ENCODE results near the gene CLN3.
"Not testable (repeated sequence)": the region's sequence is repeated elsewhere in the genome, so short reads cannot be mapped to it uniquely, and the experiment has no call there.

Gene CLN3

DNA sequence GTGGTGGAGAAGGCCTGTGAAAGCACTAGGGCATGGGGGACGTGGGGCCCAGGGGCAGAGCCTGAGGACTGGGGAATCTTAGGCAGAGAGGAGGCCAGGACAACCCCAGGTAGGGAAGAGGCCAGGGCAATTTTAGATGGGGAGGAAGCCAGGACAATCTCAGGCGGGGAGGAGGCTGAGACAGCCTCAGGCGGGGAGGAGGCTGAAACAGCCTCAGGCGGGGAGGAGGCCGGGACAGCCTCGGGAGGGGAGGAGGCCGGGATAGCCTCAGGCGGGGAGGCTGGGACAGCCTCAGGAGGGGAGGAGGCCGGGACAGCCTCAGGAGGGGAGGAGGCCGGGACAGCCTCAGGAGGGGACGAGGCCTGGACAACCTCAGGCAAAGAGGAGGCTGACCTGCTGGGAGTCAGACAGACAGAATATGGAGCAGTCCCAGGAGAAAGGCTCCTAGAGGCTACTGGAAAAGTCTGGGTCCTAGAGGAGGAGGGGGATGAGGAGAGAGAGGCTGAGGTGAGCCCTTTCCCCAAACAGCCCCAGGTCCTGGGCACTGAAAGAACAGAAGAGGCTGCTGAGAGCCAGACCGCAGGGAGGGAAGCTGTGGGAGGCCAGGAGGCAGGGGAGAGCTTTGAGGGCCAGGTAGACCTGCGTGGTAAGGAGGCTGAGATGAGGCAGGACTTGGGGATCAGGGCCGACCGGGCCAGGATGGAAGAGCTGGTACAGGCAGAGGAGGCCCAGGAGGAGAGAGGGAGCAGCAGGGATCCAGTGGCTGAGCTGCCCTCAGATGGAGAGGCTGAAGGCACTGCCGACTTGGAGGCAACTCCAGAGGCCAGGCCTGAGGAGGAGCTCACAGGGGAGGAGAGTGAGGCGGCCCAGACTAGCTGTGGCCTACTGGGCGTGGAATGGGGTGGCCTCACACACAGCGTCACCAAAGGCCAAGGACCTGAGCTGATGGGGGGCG, 4.2 kb upstream of the CLN3 start:
- H3K27me3 ChIP-seq (ENCODE audit: control insufficient read depth, insufficient read depth, low read length): no peaks in the 10 kb centered on the region
- no peak overlapping the region for H3K27ac ChIP-seq (ENCODE audit: low read depth, low read length)
- H3K4me3 ChIP-seq (ENCODE audit: low read length): peak overlapping the region; percentile 35
- no peaks in the 10 kb centered on the region for H3K4me1 ChIP-seq (ENCODE audit: control insufficient read depth, insufficient read depth, low read length)
- H3K9ac ChIP-seq (ENCODE audit: low read length): peak overlapping the region; percentile 17
- no peaks in the 10 kb centered on the region for H3K36me3 ChIP-seq (ENCODE audit: control insufficient read depth, insufficient read depth, low read length)

DNA sequence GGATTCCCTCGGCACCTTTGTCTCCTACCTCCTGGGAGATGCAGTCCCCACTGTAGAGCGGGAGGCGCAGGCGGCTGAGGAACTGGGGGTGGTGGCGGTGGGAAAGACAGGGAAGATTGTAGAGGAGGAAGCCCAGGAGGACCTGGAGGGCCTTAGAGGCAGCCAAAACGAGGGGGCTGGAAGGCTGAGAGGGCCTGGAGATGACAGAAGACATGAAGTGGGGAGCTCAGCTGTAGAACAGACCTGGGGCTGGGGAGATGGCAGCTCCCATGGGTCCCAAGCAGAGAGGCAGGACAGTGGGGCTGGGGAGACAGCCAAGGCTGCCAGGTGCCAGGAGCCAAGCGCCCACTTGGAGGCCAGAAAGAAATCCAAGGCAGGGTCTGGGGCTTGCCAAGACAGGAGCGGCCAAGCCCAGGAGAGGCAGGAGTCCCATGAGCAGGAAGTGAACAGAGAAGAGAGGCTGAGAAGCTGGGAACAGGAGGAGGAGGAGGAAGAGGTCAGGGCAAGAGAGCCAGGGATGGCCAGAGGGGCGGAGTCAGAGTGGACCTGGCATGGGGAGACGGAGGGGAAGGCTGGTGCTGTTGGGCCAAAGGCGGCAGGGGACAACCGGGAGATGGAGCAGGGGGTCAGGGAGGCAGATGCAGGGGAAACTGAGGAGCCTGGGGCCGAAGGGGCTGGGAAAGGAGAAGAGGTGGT, 3.4 kb upstream of the CLN3 start:
- peak overlapping the region; percentile 7 for H3K9ac ChIP-seq (ENCODE audit: low read length)

GRCh38 chr16:28494121-28494851, 2.4 kb upstream of the CLN3 start, which contains the start of gene APOBR:
TSS of gene APOBR (plus strand) at chr16:28494643. CDS start at chr16:28494682, 39 bp downstream.
- Histone ChIP-seq H3K27ac (ENCODE audit: low read depth, low read length) (peak within 1 kb of the TSS; percentile 16), H3K27me3 (ENCODE audit: control insufficient read depth, insufficient read depth, low read length) (no peaks in the 10 kb centered on the region), H3K9ac (ENCODE audit: low read length) (peak within 1 kb of the TSS; percentile 22), H3K4me3 (ENCODE audit: low read length) (peak within 1 kb of the TSS; percentile 27), H3K36me3 (ENCODE audit: control insufficient read depth, insufficient read depth, low read length) (peaks cover 1% of the 10 kb centered on the region), H3K4me1 (ENCODE audit: control insufficient read depth, insufficient read depth, low read length) (no peaks in the 10 kb centered on the region)

More for the DNA sequence above, 3.4 kb upstream of the CLN3 start:
- no peak overlapping the region for H3K27ac ChIP-seq (ENCODE audit: low read depth, low read length)
- no peaks in the 10 kb centered on the region for H3K4me1 ChIP-seq (ENCODE audit: control insufficient read depth, insufficient read depth, low read length)
- H3K27me3 ChIP-seq (ENCODE audit: control insufficient read depth, insufficient read depth, low read length): no peaks in the 10 kb centered on the region
- H3K36me3 ChIP-seq (ENCODE audit: control insufficient read depth, insufficient read depth, low read length): no peaks in the 10 kb centered on the region
- H3K4me3 ChIP-seq (ENCODE audit: low read length): peak overlapping the region; percentile 27

GRCh38 chr16:28492511-28492910, 637 bp upstream of the CLN3 start:
- H3K36me3 ChIP-seq (ENCODE audit: control insufficient read depth, insufficient read depth, low read length): peaks cover 11% of the 10 kb centered on the region
- no peaks in the 10 kb centered on the region for H3K4me1 ChIP-seq (ENCODE audit: control insufficient read depth, insufficient read depth, low read length)
- H3K27ac ChIP-seq (ENCODE audit: low read depth, low read length): peak overlapping the region; percentile 99
- H3K9ac ChIP-seq (ENCODE audit: low read length): no peak overlapping the region
- no peaks in the 10 kb centered on the region for H3K27me3 ChIP-seq (ENCODE audit: control insufficient read depth, insufficient read depth, low read length)
- peak overlapping the region; percentile 100 for H3K4me3 ChIP-seq (ENCODE audit: low read length)

DNA sequence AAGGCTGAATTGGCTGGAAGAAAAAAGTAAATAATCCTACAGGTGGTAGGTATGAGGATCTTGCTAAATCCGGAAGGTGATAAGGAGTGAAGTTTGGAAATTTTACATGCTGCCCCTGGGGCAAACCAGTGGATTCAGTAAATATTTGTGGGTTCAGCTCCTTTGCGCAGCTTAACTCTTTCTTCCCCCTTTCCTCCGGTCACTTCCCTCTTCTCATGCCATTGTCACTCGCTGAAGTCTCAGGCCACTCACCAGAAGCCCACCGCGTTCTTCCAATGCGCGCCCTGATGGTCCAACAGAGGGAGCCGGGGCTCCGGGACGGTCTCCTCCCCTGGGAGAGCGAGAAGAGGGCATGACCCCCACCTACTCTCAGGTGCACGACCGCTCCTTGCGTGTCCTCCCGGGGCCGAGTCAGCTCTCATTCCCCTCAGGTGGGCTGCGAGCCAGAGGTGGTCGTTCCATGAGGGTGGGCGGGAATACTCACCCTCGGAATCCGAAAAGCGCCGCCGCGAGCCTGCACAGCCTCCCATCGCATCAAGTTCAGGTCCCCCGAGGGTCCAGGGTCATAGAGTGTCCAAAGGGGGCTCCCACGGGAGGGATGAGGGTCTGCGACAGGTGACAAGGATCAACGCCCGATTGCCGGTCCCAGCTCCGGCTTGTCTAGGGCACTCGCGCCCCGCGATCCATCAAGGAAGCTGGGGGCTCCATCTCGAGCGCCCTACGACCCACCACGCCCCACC, 474 bp downstream of the CLN3 start:
- peak overlapping the region; percentile 94 for H3K9ac ChIP-seq (ENCODE audit: low read length)
- no peaks in the 10 kb centered on the region for H3K27me3 ChIP-seq (ENCODE audit: control insufficient read depth, insufficient read depth, low read length)
- H3K27ac ChIP-seq (ENCODE audit: low read depth, low read length): peak overlapping the region; percentile 99
- H3K4me3 ChIP-seq (ENCODE audit: low read length): peak overlapping the region; percentile 100
- H3K36me3 ChIP-seq (ENCODE audit: control insufficient read depth, insufficient read depth, low read length): peaks cover 13% of the 10 kb centered on the region
- H3K4me1 ChIP-seq (ENCODE audit: control insufficient read depth, insufficient read depth, low read length): no peaks in the 10 kb centered on the region

DNA sequence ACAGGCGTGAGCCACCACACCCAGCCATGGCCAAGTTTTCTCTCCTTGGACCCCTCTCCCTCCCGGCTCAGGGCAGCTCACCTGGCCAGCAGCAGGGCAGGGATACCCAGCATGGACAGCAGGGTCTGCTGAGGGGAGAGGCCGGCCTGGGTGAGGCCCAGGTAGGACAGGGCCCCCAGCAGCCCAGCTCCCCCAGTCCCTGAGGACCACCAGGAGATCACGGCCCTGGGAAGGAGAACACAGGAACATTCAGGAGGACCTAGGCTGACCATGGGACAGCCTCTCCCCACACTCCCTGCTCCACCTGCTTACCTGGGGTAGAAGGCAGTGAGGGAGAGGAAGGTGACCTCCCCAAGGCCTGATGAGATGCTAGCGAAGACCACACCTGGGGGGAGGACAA, 5.6 kb downstream of the CLN3 start:
- H3K9ac ChIP-seq (ENCODE audit: low read length): no peak overlapping the region
- H3K4me1 ChIP-seq (ENCODE audit: control insufficient read depth, insufficient read depth, low read length): no peaks in the 10 kb centered on the region
- no peak overlapping the region for H3K4me3 ChIP-seq (ENCODE audit: low read length)
- no peaks in the 10 kb centered on the region for H3K27me3 ChIP-seq (ENCODE audit: control insufficient read depth, insufficient read depth, low read length)
- peaks cover 28% of the 10 kb centered on the region for H3K36me3 ChIP-seq (ENCODE audit: control insufficient read depth, insufficient read depth, low read length)
- no peak overlapping the region for H3K27ac ChIP-seq (ENCODE audit: low read depth, low read length)

GRCh38 chr16:28483361-28483760, 8.5 kb downstream of the CLN3 start:
- not testable (repeated sequence) for H3K27ac ChIP-seq (ENCODE audit: low read depth, low read length); H3K4me3 ChIP-seq (ENCODE audit: low read length); H3K4me1 ChIP-seq (ENCODE audit: control insufficient read depth, insufficient read depth, low read length); H3K27me3 ChIP-seq (ENCODE audit: control insufficient read depth, insufficient read depth, low read length); H3K9ac ChIP-seq (ENCODE audit: low read length)
- peaks cover 25% of the 10 kb centered on the region for H3K36me3 ChIP-seq (ENCODE audit: control insufficient read depth, insufficient read depth, low read length)

GRCh38 chr16:28482026-28482425, 9.8 kb downstream of the CLN3 start:
- Histone ChIP-seq H3K27ac (ENCODE audit: low read depth, low read length) (no peak overlapping the region), H3K4me1 (ENCODE audit: control insufficient read depth, insufficient read depth, low read length) (no peaks in the 10 kb centered on the region), H3K27me3 (ENCODE audit: control insufficient read depth, insufficient read depth, low read length) (no peaks in the 10 kb centered on the region), H3K36me3 (ENCODE audit: control insufficient read depth, insufficient read depth, low read length) (peaks cover 24% of the 10 kb centered on the region), H3K4me3 (ENCODE audit: low read length) (no peak overlapping the region), H3K9ac (ENCODE audit: low read length) (no peak overlapping the region)

GRCh38 chr16:28478506-28479180, 13.2 kb downstream of the CLN3 start:
- Histone ChIP-seq H3K9ac (ENCODE audit: low read length) (no peak overlapping the region), H3K27me3 (ENCODE audit: control insufficient read depth, insufficient read depth, low read length) (no peaks in the 10 kb centered on the region), H3K4me3 (ENCODE audit: low read length) (no peak overlapping the region), H3K36me3 (ENCODE audit: control insufficient read depth, insufficient read depth, low read length) (peaks cover 20% of the 10 kb centered on the region), H3K27ac (ENCODE audit: low read depth, low read length) (no peak overlapping the region), H3K4me1 (ENCODE audit: control insufficient read depth, insufficient read depth, low read length) (no peaks in the 10 kb centered on the region)

- H3K36me3 ChIP-seq (ENCODE audit: control insufficient read depth, insufficient read depth, low read length): peaks cover 14% of the 10 kb centered on the region
- no peak overlapping the region for H3K4me3 ChIP-seq (ENCODE audit: low read length)
- H3K4me1 ChIP-seq (ENCODE audit: control insufficient read depth, insufficient read depth, low read length): no peaks in the 10 kb centered on the region
- no peak overlapping the region for H3K9ac ChIP-seq (ENCODE audit: low read length)
- no peak overlapping the region for H3K27ac ChIP-seq (ENCODE audit: low read depth, low read length)
- no peaks in the 10 kb centered on the region for H3K27me3 ChIP-seq (ENCODE audit: control insufficient read depth, insufficient read depth, low read length)
Measured at GRCh38 chr16:28477311-28477920, 14.5 kb downstream of the CLN3 start.

DNA sequence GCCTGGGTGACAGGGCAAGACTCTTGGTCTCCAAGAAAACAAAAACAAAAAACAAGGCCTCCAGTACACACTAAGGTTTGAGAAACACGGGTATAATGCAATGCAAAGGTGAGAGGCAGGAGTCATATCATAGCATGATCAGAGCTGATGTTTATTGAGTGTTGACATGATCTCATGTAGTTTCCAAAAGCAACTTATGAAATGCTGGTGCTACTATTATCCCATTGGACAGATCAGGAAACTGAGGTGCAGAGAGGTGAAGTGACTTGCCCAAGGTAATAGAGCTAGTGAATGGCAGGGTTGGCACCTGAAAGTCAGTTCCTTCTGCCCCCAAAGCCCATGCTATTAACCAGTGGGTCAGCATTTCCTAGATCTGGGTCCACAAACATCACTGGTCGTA, 16.7 kb downstream of the CLN3 start:
- H3K4me3 ChIP-seq (ENCODE audit: low read length): no peak overlapping the region
- H3K9ac ChIP-seq (ENCODE audit: low read length): no peak overlapping the region
- no peaks in the 10 kb centered on the region for H3K27me3 ChIP-seq (ENCODE audit: control insufficient read depth, insufficient read depth, low read length)
- no peaks in the 10 kb centered on the region for H3K4me1 ChIP-seq (ENCODE audit: control insufficient read depth, insufficient read depth, low read length)
- no peak overlapping the region for H3K27ac ChIP-seq (ENCODE audit: low read depth, low read length)
- H3K36me3 ChIP-seq (ENCODE audit: control insufficient read depth, insufficient read depth, low read length): peaks cover 8% of the 10 kb centered on the region

Data from rectal smooth muscle tissue (tissue), 1 donor.